Right lung (tissue), 5 donors: ENCODE results near the gene EFNA2. TPM values are rescaled to one million over a fixed set of nuclear protein-coding genes. Genes with fewer than 3 reads are reported as not detected.
A peak's percentile ranks its signal among the peaks of the same experiment; 100 is the strongest.

Source experiments
- DNase-seq, 2 donors: peaks; one replicate each; pipeline ENCODE4 v3.0.0-alpha.2; 2013
- polyA plus RNA-seq, 5 donors: library from polyadenylated mRNA; unstranded; fragments of 120-200 nt; gene quantifications; one replicate each; pipeline versions ENCODE4 v1.2.1 to v1.2.3, GENCODE V29; 2013; ENCODE audit warnings: inconsistent platforms in 1 of 5, low replicate concordance in 1 of 5; ENCODE audit not compliant: insufficient read length in 5 of 5, insufficient read depth in 1 of 5

The EFNA2 gene
- polyA plus RNA-seq, 5 donors: 0.66 to 2.1 (median 0.84) TPM

- no peak for DNase-seq
These were observed 26.3 kb upstream of the EFNA2 start for GRCh38 chr19:1259206-1259875.

GRCh38 chr19:1259876-1260748 lies 25.6 kb upstream of the EFNA2 start:
- no peak for DNase-seq

GRCh38 chr19:1260749-1261537 lies 24.7 kb upstream of the EFNA2 start:
- DNase-seq: peak; percentile 98 to 99

- no peak for DNase-seq
These were observed 24.2 kb upstream of the EFNA2 start for GRCh38 chr19:1261538-1261797.

GRCh38 chr19:1261798-1262622 lies 23.7 kb upstream of the EFNA2 start:
- DNase-seq: no peak

GRCh38 chr19:1262623-1263123 lies 23.0 kb upstream of the EFNA2 start:
- DNase-seq: peak in 1 of 2 donors; percentile 54

GRCh38 chr19:1263188-1263587 lies 22.5 kb upstream of the EFNA2 start:
- no peak for DNase-seq

GRCh38 chr19:1264801-1265614 lies 20.7 kb upstream of the EFNA2 start:
- no peak for DNase-seq

- no peak for DNase-seq
These were observed 20.0 kb upstream of the EFNA2 start for GRCh38 chr19:1265615-1266128.

GRCh38 chr19:1266129-1266915 lies 19.4 kb upstream of the EFNA2 start:
- DNase-seq: peak in 1 of 2 donors; percentile 75

GRCh38 chr19:1266916-1267476 lies 18.7 kb upstream of the EFNA2 start:
- peak; percentile 67 to 71 for DNase-seq

GRCh38 chr19:1267477-1268225 lies 18.0 kb upstream of the EFNA2 start:
- no peak for DNase-seq

- DNase-seq: no peak
These were observed 17.2 kb upstream of the EFNA2 start for GRCh38 chr19:1268226-1269064.

- peak; percentile 98 to 99 for DNase-seq
These were observed 16.6 kb upstream of the EFNA2 start, which contains the start of gene CIRBP for GRCh38 chr19:1269065-1269477. Gene CIRBP (plus strand): TSS chr19:1269332. CDS start chr19:1270934, 1,602 bp downstream.

- DNase-seq: peak; percentile 84 to 88
These were observed 16.0 kb upstream of the EFNA2 start for GRCh38 chr19:1269478-1270212.

GRCh38 chr19:1270213-1270853 lies 15.3 kb upstream of the EFNA2 start:
- DNase-seq: no peak
